Measurements from ENCODE around the gene ANTXRL. TPM values are rescaled to one million over a fixed set of nuclear protein-coding genes. Genes with fewer than 3 reads are reported as not detected.

Gene ANTXRL
- total RNA-seq, 1 experiment from 2014 or later = not detected

DNA sequence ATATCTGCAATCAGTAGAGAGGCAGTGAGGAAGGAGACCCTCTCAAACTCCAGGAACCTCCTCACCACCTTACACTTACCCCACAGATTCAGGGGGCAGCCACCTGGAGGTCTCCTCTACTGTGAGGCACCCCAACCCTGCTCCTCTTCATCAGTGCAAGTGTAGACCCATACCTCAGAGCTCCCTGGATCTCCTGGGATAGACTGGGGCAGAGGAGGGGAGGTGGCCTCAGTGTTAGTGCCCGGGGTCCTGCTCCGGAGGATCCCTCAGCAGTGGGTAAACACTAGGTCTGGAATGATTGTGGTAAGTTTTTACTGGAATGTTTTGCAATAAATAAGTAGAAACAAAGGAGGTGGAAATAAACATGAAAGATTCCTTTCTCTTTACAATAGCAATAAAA is 31.1 kb downstream of the ANTXRL start:
- Mint-ChIP-seq H3K27ac (ENCODE audit: low read depth, unreplicated experiment) (no peak overlapping the region), H3K27me3 (ENCODE audit: insufficient read depth, unreplicated experiment) (no peaks in the 10 kb centered on the region), H3K36me3 (ENCODE audit: insufficient read depth, unreplicated experiment) (no peaks in the 10 kb centered on the region), H3K4me1 (ENCODE audit: insufficient read depth, unreplicated experiment) (no peaks in the 10 kb centered on the region), H3K4me3 (ENCODE audit: unreplicated experiment) (no peak overlapping the region), H3K9me3 (ENCODE audit: unreplicated experiment) (no peaks in the 10 kb centered on the region)
- BruUV-seq (replicated peaks) = no TSS peak
- ChIA-PET POLR2A (interaction anchor here (0.6 kb wide), 1 partner anchor 14 kb away, joined by 3 read pairs; no protein-coding TSS in a partner anchor), CTCF (interaction anchor here (1.0 kb wide), 1 partner anchor 12 kb away, joined by 4 read pairs; no protein-coding TSS in a partner anchor)
- no peak for TF ChIP-seq CTCF (IDR thresholded peaks at IDR 0.05; ENCODE audit: unreplicated experiment)
- DNase-seq (ENCODE audit: unreplicated experiment) = no peak
- intact Hi-C loops (cut with micrococcal nuclease) = no loop called here

DNA sequence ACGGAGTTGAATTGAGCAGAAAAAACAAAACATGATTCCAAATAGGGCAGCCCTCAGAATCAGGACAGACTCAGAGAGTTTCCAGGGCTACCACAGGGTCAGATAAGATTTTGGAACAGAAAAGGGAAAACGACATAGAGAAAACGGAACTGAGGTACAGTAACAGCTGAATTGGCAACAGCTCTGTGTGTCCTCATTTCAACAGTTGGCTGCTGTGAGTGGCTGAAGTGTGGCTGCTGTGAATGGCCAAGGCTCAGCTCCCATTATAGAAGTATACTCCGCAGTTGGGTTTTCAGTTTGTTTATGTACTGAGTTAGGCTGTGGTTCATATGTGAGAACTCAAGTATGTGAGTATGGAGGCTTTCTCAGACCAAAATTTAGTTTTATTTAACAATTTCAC is 32.0 kb downstream of the ANTXRL start:
- no peaks in the 10 kb centered on the region for H3K4me1 Mint-ChIP-seq (ENCODE audit: insufficient read depth, unreplicated experiment)
- ChIA-PET CTCF (interaction anchor here (1.0 kb wide), 1 partner anchor 11 kb away, joined by 4 read pairs; no protein-coding TSS in a partner anchor), POLR2A (interaction anchor here (0.6 kb wide), 1 partner anchor 15 kb away, joined by 3 read pairs; no protein-coding TSS in a partner anchor)
- intact Hi-C loops (cut with micrococcal nuclease) = no loop called here
- no peaks in the 10 kb centered on the region for H3K36me3 Mint-ChIP-seq (ENCODE audit: insufficient read depth, unreplicated experiment)
- no peaks in the 10 kb centered on the region for H3K9me3 Mint-ChIP-seq (ENCODE audit: unreplicated experiment)
- H3K27ac Mint-ChIP-seq (ENCODE audit: low read depth, unreplicated experiment) = no peak overlapping the region
- DNase-seq (ENCODE audit: unreplicated experiment) = no peak
- TF ChIP-seq CTCF (IDR thresholded peaks at IDR 0.05; ENCODE audit: unreplicated experiment) = no peak
- H3K4me3 Mint-ChIP-seq (ENCODE audit: unreplicated experiment) = no peak overlapping the region
- no peaks in the 10 kb centered on the region for H3K27me3 Mint-ChIP-seq (ENCODE audit: insufficient read depth, unreplicated experiment)
- BruUV-seq (replicated peaks) = no TSS peak

DNA sequence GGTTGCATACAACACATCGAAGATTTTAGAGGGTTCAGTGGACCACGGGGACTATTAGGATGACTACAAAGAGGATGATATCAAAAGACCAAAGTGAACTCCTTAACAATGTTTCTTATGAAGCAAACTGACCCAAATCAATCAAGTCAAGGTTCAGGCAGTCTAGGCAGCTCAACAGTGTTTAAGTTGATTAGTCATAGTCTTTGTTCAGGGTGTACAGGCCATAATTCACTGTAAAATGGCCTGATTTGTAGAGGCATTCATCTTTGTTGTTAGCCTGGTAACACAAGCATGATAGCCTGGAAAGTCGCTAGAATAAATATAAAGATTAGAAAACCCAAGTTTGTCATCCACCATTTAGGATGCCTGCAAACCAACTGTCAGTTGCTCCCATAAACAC is 32.6 kb downstream of the ANTXRL start:
- no peak for DNase-seq (ENCODE audit: unreplicated experiment)
- POLR2A ChIA-PET = no interaction called here
- Mint-ChIP-seq H3K27me3 (ENCODE audit: insufficient read depth, unreplicated experiment) (no peaks in the 10 kb centered on the region), H3K27ac (ENCODE audit: low read depth, unreplicated experiment) (no peak overlapping the region), H3K9me3 (ENCODE audit: unreplicated experiment) (no peaks in the 10 kb centered on the region), H3K4me1 (ENCODE audit: insufficient read depth, unreplicated experiment) (no peaks in the 10 kb centered on the region), H3K4me3 (ENCODE audit: unreplicated experiment) (no peak overlapping the region), H3K36me3 (ENCODE audit: insufficient read depth, unreplicated experiment) (no peaks in the 10 kb centered on the region)
- CTCF ChIA-PET = no interaction called here
- no peak for TF ChIP-seq CTCF (IDR thresholded peaks at IDR 0.05; ENCODE audit: unreplicated experiment)
- intact Hi-C loops (cut with micrococcal nuclease) = no loop called here
- no TSS peak for BruUV-seq (replicated peaks)

DNA sequence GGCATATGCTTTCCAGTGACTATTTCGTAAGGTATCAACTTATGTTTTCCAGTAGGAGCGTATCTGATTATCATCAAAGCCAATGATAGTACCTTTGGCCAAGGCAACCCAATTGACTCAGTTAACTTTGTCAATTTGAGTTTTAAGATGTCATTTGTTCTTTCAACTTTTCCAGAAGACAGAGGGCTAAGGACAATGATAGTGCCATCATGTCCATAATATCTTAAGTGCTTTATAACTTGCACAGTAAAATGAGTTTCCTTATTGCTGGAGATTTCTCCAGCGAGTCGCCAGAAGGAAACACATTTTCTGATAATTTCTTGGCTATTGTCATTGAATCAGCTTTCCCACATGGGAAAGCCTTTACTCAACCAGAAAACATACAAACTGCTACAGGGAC is 35.0 kb downstream of the ANTXRL start:
- Mint-ChIP-seq H3K27ac (ENCODE audit: low read depth, unreplicated experiment) (no peak overlapping the region), H3K36me3 (ENCODE audit: insufficient read depth, unreplicated experiment) (no peaks in the 10 kb centered on the region), H3K4me1 (ENCODE audit: insufficient read depth, unreplicated experiment) (no peaks in the 10 kb centered on the region), H3K9me3 (ENCODE audit: unreplicated experiment) (no peaks in the 10 kb centered on the region), H3K4me3 (ENCODE audit: unreplicated experiment) (no peak overlapping the region), H3K27me3 (ENCODE audit: insufficient read depth, unreplicated experiment) (no peaks in the 10 kb centered on the region)
- DNase-seq (ENCODE audit: unreplicated experiment) = no peak
- intact Hi-C loops (cut with micrococcal nuclease) = no loop called here
- ChIA-PET POLR2A (no interaction called here), CTCF (no interaction called here)
- no peak for TF ChIP-seq CTCF (IDR thresholded peaks at IDR 0.05; ENCODE audit: unreplicated experiment)
- BruUV-seq (replicated peaks) = no TSS peak

All from MCF 10A (cell line).